DMS53 (cell line): ENCODE measurements around the gene CHI3L1.

Source experiments
- DNase-seq: peaks from one replicate; lab custom pipeline; 2025; lab: John Stamatoyannopoulos, UW

Gene CHI3L1

GRCh38 chr1:203151362-203152157 is 34.9 kb downstream of the CHI3L1 start:
- DNase-seq = peak; percentile 33

GRCh38 chr1:203150511-203151297 is 35.8 kb downstream of the CHI3L1 start:
- DNase-seq = no peak

- no peak for DNase-seq
Observed at GRCh38 chr1:203149188-203149840, 37.2 kb downstream of the CHI3L1 start.

- no peak for DNase-seq
Observed at GRCh38 chr1:203148579-203148978, 37.9 kb downstream of the CHI3L1 start.

GRCh38 chr1:203148127-203148526 is 38.4 kb downstream of the CHI3L1 start:
- peak; percentile 72 for DNase-seq

GRCh38 chr1:203147376-203147775 is 39.1 kb downstream of the CHI3L1 start:
- DNase-seq = no peak

- DNase-seq = no peak
Observed at GRCh38 chr1:203146537-203146936, 40.0 kb downstream of the CHI3L1 start.

GRCh38 chr1:203146042-203146369 is 40.5 kb downstream of the CHI3L1 start:
- DNase-seq = no peak

- no peak for DNase-seq
Observed at GRCh38 chr1:203145321-203146041, 41.0 kb downstream of the CHI3L1 start.

- DNase-seq = no peak
Observed at GRCh38 chr1:203144661-203145060, 41.8 kb downstream of the CHI3L1 start.

GRCh38 chr1:203143641-203144040 is 42.9 kb downstream of the CHI3L1 start:
- DNase-seq = no peak

GRCh38 chr1:203142684-203143408 is 43.7 kb downstream of the CHI3L1 start:
- DNase-seq = peak; percentile 23

GRCh38 chr1:203142124-203142523 is 44.4 kb downstream of the CHI3L1 start:
- no peak for DNase-seq

GRCh38 chr1:203140743-203141520 is 45.6 kb downstream of the CHI3L1 start:
- no peak for DNase-seq

- DNase-seq = no peak
Observed at GRCh38 chr1:203139976-203140475, 46.5 kb downstream of the CHI3L1 start.

- DNase-seq = no peak
Observed at GRCh38 chr1:203138066-203138465, 48.4 kb downstream of the CHI3L1 start.

- no peak for DNase-seq
Observed at GRCh38 chr1:203137324-203137723, 49.2 kb downstream of the CHI3L1 start.

GRCh38 chr1:203136409-203137042 is 50.0 kb downstream of the CHI3L1 start:
- DNase-seq = peak; percentile 47

GRCh38 chr1:203135636-203136305 is 50.7 kb downstream of the CHI3L1 start:
- no peak for DNase-seq
